ENCODE results near the gene CA10. TPM values are rescaled to one million over a fixed set of nuclear protein-coding genes. Genes with fewer than 3 reads are reported as not detected.

Gene CA10
- total and polyA plus RNA-seq, 9 of the 15 experiments (the other 6 are each of a cell fraction or from before 2014, with no cell fraction given): not detected

DNA sequence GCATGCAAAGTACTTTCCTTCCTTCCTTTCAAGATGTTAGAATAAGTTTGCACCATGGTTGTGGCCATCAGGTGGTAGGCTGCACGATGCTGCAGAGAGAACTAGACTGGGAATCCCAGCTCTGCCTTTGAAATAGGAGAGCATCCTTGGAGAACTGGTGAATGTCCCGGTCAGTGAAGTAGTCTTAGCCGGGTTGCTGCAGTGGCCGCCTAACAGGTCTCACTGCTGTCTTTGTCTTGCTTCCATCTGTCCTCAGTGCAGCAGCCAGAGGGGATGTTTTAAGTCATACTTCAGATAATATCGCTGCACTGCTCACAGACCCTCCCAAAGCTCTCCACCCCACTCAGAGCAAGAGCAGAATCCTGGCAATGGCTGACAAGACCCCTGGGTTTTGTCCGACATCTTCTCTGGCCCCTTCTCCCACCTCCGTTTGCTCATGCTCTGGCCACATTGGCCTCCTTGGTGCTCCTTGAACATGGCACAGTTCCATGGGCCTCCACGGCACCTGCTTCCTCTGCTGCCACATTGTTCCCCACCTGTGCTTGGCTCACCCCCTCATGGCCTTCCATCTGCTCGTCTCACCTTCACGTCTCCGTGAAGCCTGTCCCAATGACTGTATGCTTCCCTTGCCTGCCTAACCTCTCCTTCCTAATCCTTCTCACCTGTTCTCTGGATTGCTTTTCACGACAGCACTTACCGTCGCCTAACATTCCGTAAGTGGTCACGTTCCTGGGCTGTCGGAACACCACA is 458.3 kb downstream of the CA10 start:
- no peaks in the 10 kb centered on the region for H3K9me3 ChIP-seq (replicated peaks; ENCODE audit: control insufficient read depth, insufficient read depth, low read depth, low read length)
- H3K27me3 ChIP-seq (ENCODE audit: control insufficient read depth in 2 of 2, insufficient read depth in 2 of 2, low read length in 2 of 2): no peaks in the 10 kb centered on the region
- no TSS peak for BruUV-seq (replicated peaks)
- H3K27ac ChIP-seq (ENCODE audit: extremely low read depth, low read depth, low read length): no peak overlapping the region
- no peak for DNase-seq (ENCODE audit: extremely low read depth in 1 of 4, low spot score in 3 of 4)
- no peaks in the 10 kb centered on the region for H3K79me2 ChIP-seq (ENCODE audit: control insufficient read depth, insufficient read depth, low read length)
- no peak overlapping the region for H3K4me2 ChIP-seq (ENCODE audit: insufficient read depth, low read length)
- TF ChIP-seq KDM1A (IDR thresholded peaks at IDR 0.05) (no peak), TAF1 (IDR thresholded peaks at IDR 0.05; ENCODE audit: control insufficient read depth, extremely low read depth, insufficient read depth, low read length, severe bottlenecking) (no peak), POLR2H (tag; IDR thresholded peaks at IDR 0.05; ENCODE audit: low read depth) (no peak), ZNF165 (CRISPR knock-in tag; IDR thresholded peaks at IDR 0.05; ENCODE audit: borderline replicate concordance) (no peak), CREB1 (IDR thresholded peaks at IDR 0.05) (no peak), CREB1 (CRISPR knock-in tag; IDR thresholded peaks at IDR 0.05) (no peak), ZNF311 (CRISPR knock-in tag; IDR thresholded peaks at IDR 0.05) (no peak), PCBP2 (IDR thresholded peaks at IDR 0.05; ENCODE audit: low read depth, low read length, poor library complexity, severe bottlenecking) (no peak), CREBBP (IDR thresholded peaks at IDR 0.05; ENCODE audit: low read depth, low read length) (no peak)
- TF ChIP-seq, protein P1, sequence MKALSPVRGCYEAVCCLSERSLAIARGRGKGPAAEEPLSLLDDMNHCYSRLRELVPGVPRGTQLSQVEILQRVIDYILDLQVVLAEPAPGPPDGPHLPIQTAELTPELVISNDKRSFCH (CRISPR knock-in tag; IDR thresholded peaks at IDR 0.05): no peak
- TF ChIP-seq, protein P1 (tag; IDR thresholded peaks at IDR 0.05): no peak
- TF ChIP-seq, protein P2, sequence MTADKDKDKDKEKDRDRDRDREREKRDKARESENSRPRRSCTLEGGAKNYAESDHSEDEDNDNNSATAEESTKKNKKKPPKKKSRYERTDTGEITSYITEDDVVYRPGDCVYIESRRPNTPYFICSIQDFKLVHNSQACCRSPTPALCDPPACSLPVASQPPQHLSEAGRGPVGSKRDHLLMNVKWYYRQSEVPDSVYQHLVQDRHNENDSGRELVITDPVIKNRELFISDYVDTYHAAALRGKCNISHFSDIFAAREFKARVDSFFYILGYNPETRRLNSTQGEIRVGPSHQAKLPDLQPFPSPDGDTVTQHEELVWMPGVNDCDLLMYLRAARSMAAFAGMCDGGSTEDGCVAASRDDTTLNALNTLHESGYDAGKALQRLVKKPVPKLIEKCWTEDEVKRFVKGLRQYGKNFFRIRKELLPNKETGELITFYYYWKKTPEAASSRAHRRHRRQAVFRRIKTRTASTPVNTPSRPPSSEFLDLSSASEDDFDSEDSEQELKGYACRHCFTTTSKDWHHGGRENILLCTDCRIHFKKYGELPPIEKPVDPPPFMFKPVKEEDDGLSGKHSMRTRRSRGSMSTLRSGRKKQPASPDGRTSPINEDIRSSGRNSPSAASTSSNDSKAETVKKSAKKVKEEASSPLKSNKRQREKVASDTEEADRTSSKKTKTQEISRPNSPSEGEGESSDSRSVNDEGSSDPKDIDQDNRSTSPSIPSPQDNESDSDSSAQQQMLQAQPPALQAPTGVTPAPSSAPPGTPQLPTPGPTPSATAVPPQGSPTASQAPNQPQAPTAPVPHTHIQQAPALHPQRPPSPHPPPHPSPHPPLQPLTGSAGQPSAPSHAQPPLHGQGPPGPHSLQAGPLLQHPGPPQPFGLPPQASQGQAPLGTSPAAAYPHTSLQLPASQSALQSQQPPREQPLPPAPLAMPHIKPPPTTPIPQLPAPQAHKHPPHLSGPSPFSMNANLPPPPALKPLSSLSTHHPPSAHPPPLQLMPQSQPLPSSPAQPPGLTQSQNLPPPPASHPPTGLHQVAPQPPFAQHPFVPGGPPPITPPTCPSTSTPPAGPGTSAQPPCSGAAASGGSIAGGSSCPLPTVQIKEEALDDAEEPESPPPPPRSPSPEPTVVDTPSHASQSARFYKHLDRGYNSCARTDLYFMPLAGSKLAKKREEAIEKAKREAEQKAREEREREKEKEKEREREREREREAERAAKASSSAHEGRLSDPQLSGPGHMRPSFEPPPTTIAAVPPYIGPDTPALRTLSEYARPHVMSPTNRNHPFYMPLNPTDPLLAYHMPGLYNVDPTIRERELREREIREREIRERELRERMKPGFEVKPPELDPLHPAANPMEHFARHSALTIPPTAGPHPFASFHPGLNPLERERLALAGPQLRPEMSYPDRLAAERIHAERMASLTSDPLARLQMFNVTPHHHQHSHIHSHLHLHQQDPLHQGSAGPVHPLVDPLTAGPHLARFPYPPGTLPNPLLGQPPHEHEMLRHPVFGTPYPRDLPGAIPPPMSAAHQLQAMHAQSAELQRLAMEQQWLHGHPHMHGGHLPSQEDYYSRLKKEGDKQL (CRISPR knock-in tag; IDR thresholded peaks at IDR 0.05; ENCODE audit: borderline replicate concordance): no peak
- H3K4me3 ChIP-seq: no peak overlapping the region
- ATAC-seq: no peak
- H3K4me1 ChIP-seq (replicated peaks in 1 of 2; ENCODE audit: control insufficient read depth in 2 of 2, insufficient read depth in 2 of 2, low read length in 2 of 2): no peaks in the 10 kb centered on the region
- H2AFZ ChIP-seq (ENCODE audit: low read depth, low read length): no peak overlapping the region
- H4K20me1 ChIP-seq (replicated peaks; ENCODE audit: control insufficient read depth, insufficient read depth, low read length): no peaks in the 10 kb centered on the region
- no peaks in the 10 kb centered on the region for H3K36me3 ChIP-seq (ENCODE audit: control insufficient read depth, insufficient read depth, low read length)
- in situ Hi-C loops (cut with MboI) (no loop called here), intact Hi-C loops (cut with micrococcal nuclease) (no loop called here)
- ChIA-PET CTCF (ENCODE audit: low intra/inter-chr PET ratio) (no interaction called here), POLR2A (interaction anchor here (0.7 kb wide), 1 partner anchor 9 kb away, joined by 4 read pairs; no protein-coding TSS in a partner anchor)
- FAIRE-seq: no peak
- no peaks in the 10 kb centered on the region for H3K9me1 ChIP-seq (ENCODE audit: control insufficient read depth, insufficient read depth, low read length)
- WGBS (ENCODE audit: insufficient coverage, low coverage, missing lambda C conversion rate): under 1% methylated on average over 17 of the region's 17 CpGs
- no peak overlapping the region for H3K9ac ChIP-seq (ENCODE audit: insufficient read depth in 1 of 2, low read depth in 2 of 2, low read length in 2 of 2)

All from K562 (cell line).